ENCODE results near the gene CAPN9.

Gene CAPN9

DNA sequence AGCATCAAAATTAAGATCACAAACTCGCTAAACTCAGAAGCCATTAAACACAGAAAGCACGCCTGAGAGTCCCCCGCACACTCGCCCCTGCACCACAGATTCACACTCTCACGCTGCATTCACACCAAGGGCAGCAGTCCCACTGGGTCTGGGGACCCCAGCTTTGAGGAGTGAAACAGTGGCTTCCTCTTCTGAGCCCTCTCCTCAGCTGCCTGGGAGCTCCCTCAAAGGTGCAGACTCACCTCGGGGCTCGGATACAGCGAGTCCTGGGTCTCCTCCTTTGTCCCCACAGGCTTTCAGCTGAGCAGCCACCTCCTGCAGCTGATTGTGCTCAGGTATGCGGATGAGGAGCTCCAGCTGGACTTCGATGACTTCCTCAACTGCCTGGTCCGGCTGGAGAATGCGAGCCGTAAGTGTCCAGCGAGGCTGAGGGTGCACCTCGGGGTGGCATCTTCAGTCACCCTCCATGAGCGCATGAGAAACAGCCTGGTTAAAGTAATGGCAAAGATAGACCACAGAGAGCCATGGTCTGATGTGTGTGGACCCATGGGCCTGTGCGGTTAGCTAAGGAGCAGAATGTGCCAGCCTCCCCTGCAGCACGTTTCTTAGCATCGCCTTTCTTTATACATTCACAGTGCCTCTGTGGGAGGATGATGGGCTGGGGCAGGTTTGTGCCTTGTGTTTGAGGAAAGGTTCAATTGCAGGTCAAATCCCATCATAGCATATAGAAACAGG, 47.9 kb downstream of the CAPN9 start:
- Histone ChIP-seq H3K27me3 (ENCODE audit: control insufficient read depth in 2 of 2, insufficient read depth in 2 of 2, low read length in 2 of 2) (no peaks in the 10 kb centered on the region), H3K9ac (ENCODE audit: low read depth in 1 of 2, low read length in 2 of 2) (no peak overlapping the region), H3K27ac (ENCODE audit: low read depth in 2 of 2, low read length in 2 of 2) (no peak overlapping the region), H3K9me3 (ENCODE audit: control insufficient read depth in 2 of 2, low read length in 2 of 2) (no peaks in the 10 kb centered on the region), H3K4me1 (ENCODE audit: control insufficient read depth in 2 of 2, insufficient read depth in 2 of 2, low read length in 2 of 2) (no peaks in the 10 kb centered on the region), H3K4me3 (ENCODE audit: low read length in 2 of 2) (no peak overlapping the region), H3K36me3 (ENCODE audit: control insufficient read depth in 2 of 2, insufficient read depth in 2 of 2, low read length in 2 of 2) (peaks cover 0 to 4% of the 10 kb centered on the region in 2 donors)

DNA sequence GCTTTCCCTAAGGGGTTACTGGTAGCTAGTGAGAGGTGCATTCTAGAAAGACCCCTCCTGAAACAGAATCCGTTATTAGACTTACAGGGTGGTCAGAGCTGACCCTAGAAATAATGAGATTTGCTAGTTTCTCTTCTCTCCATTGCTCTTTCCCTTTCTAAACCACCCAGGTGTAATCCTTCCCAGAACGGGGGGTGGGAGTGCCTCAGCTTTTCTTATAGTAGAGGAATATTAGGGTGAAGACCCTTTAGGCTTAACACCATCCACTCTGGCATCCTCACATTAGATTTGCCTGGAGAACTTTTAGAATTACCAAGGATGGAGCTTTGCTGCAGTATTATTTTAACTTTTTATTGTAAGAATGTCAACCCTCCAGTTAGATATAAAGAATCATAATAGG, 49.4 kb downstream of the CAPN9 start:
- no peaks in the 10 kb centered on the region for H3K9me3 ChIP-seq (ENCODE audit: control insufficient read depth in 2 of 2, low read length in 2 of 2)
- no peak overlapping the region for H3K4me3 ChIP-seq (ENCODE audit: low read length in 2 of 2)
- no peak overlapping the region for H3K27ac ChIP-seq (ENCODE audit: low read depth in 2 of 2, low read length in 2 of 2)
- no peaks in the 10 kb centered on the region for H3K27me3 ChIP-seq (ENCODE audit: control insufficient read depth in 2 of 2, insufficient read depth in 2 of 2, low read length in 2 of 2)
- no peak overlapping the region for H3K9ac ChIP-seq (ENCODE audit: low read depth in 1 of 2, low read length in 2 of 2)
- H3K36me3 ChIP-seq (ENCODE audit: control insufficient read depth in 2 of 2, insufficient read depth in 2 of 2, low read length in 2 of 2), result peaks cover 0 to 3% of the 10 kb centered on the region in 2 donors
- no peaks in the 10 kb centered on the region for H3K4me1 ChIP-seq (ENCODE audit: control insufficient read depth in 2 of 2, insufficient read depth in 2 of 2, low read length in 2 of 2)

DNA sequence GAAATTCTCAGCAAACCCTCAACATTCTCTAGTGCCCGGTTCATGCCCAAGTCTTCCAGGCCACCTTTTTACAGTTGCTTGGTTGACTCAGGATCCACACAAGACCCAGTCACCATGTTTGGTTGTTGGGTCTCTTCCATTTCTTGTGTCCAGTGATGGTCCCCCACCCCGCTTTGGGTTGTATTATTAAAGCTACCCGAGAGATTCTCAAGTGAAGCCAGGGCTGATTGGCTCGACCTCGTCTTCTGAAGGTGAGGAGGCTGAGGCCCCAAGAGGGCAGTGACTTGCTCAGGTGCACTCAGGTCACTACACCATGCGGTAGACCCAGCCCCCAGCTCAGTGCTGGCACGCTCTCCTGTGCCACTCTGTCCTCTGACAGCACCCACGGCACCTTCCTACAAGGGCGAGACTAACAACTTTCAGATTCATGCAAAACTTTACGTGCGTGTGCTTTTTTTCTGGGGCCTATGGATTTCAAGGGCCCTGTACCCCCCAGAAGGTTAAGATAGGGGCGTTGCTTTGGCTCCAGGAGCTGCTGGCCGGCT, 50.3 kb downstream of the CAPN9 start:
- Histone ChIP-seq H3K9ac (ENCODE audit: low read depth in 1 of 2, low read length in 2 of 2) (no peak overlapping the region), H3K27ac (ENCODE audit: low read depth in 2 of 2, low read length in 2 of 2) (no peak overlapping the region)

DNA sequence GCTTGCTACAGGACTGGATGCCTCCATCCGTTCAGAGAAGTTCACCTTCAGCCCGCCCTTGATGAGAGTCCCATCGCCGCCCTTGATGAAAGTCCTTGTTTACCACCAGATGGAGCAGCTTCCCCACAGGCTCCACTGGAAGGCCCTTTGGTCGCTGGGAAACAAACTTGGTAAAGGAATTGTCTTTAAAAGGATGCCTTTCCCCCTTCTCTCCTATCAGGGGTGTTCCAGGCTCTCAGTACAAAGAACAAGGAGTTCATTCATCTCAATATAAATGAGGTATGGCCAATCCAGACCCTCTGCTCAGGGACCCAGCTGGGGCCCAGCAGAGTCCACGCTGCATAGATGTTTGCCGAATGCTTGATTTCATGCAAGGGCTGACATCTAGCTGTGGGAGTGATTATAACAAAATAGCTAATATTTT, 50.8 kb downstream of the CAPN9 start:
- H3K27ac ChIP-seq (ENCODE audit: low read depth in 2 of 2, low read length in 2 of 2), result no peak overlapping the region
- peaks cover 0 to 3% of the 10 kb centered on the region in 2 donors for H3K36me3 ChIP-seq (ENCODE audit: control insufficient read depth in 2 of 2, insufficient read depth in 2 of 2, low read length in 2 of 2)
- H3K4me1 ChIP-seq (ENCODE audit: control insufficient read depth in 2 of 2, insufficient read depth in 2 of 2, low read length in 2 of 2), result no peaks in the 10 kb centered on the region
- no peak overlapping the region for H3K9ac ChIP-seq (ENCODE audit: low read depth in 1 of 2, low read length in 2 of 2)
- H3K27me3 ChIP-seq (ENCODE audit: control insufficient read depth in 2 of 2, insufficient read depth in 2 of 2, low read length in 2 of 2), result no peaks in the 10 kb centered on the region
- H3K4me3 ChIP-seq (ENCODE audit: low read length in 2 of 2), result no peak overlapping the region
- H3K9me3 ChIP-seq (ENCODE audit: control insufficient read depth in 2 of 2, low read length in 2 of 2), result no peaks in the 10 kb centered on the region

More for the DNA sequence above, 50.3 kb downstream of the CAPN9 start:
- H3K9me3 ChIP-seq (ENCODE audit: control insufficient read depth in 2 of 2, low read length in 2 of 2), result no peaks in the 10 kb centered on the region
- H3K27me3 ChIP-seq (ENCODE audit: control insufficient read depth in 2 of 2, insufficient read depth in 2 of 2, low read length in 2 of 2), result no peaks in the 10 kb centered on the region
- no peak overlapping the region for H3K4me3 ChIP-seq (ENCODE audit: low read length in 2 of 2)
- H3K4me1 ChIP-seq (ENCODE audit: control insufficient read depth in 2 of 2, insufficient read depth in 2 of 2, low read length in 2 of 2), result no peaks in the 10 kb centered on the region
- peaks cover 0 to 3% of the 10 kb centered on the region in 2 donors for H3K36me3 ChIP-seq (ENCODE audit: control insufficient read depth in 2 of 2, insufficient read depth in 2 of 2, low read length in 2 of 2)

DNA sequence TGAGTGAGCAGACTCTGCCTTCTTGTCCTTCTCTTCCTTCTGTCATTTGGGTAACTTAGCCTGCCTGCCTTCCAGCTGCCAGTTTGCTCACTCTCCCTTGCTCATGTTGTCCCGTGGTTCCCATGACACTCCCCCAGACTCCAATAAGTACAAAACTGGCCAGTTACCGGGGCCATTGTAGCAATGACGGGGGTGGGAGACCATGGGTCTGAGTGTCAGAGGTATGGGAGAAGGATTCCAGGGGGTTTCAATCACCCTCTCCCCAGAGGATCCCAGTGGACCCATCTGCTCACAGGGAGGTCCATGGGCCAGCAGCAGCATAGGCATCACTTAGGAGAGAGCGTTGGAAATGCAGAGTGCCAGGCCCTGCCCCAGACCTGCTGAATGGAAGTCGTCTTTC, 51.3 kb downstream of the CAPN9 start:
- H3K4me3 ChIP-seq (ENCODE audit: low read length in 2 of 2), result no peak overlapping the region
- H3K27ac ChIP-seq (ENCODE audit: low read depth in 2 of 2, low read length in 2 of 2), result no peak overlapping the region
- H3K9ac ChIP-seq (ENCODE audit: low read depth in 1 of 2, low read length in 2 of 2), result no peak overlapping the region

DNA sequence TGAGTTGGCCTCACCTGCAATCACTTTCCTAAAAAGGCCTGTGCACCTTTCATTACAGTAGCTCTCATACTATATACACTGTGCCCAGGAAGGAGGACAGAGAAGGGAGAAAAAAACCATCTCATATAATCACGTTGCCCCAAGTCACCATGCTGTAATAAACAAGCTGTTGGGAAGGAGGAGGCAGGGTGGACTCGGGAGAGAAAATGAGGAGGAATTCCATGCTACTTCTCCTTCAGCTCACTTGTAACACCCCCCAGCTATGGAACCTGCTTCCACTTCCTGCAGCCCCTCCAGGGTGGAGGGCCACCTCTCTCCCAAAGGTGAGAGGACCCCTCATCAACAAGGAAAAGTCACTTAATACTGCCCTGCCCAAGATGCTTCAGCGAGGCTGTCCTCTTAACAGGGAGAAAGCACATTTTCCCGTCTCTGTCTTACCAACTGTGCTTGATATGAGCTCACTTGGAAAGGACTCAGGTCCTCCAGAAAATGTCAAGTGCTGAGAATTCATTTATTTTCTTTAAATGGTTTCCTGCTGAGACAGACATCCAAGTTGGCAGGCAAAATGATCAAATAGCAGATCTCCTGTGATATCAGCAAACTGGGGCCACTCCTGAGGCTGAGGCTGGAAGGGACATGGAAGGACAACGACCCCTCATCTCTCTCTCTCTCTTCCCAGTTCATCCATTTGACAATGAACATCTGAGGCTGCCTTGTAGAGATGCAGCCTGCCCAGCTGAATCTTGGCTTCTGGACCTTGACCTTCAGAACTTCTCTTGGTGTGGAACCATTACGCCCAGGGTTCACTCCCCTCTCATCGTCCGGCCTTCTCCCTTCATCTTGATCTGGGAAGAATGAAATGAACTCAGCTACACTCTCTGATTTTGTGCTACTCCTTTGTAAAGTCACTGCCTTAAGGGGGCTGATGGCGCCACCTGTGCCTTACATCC, 54.0 kb downstream of the CAPN9 start:
- Histone ChIP-seq H3K27ac (ENCODE audit: low read depth in 2 of 2, low read length in 2 of 2) (no peak overlapping the region), H3K27me3 (ENCODE audit: control insufficient read depth in 2 of 2, insufficient read depth in 2 of 2, low read length in 2 of 2) (no peaks in the 10 kb centered on the region), H3K4me1 (ENCODE audit: control insufficient read depth in 2 of 2, insufficient read depth in 2 of 2, low read length in 2 of 2) (no peaks in the 10 kb centered on the region), H3K36me3 (ENCODE audit: control insufficient read depth in 2 of 2, insufficient read depth in 2 of 2, low read length in 2 of 2) (peaks cover 0 to 3% of the 10 kb centered on the region in 2 donors), H3K9me3 (ENCODE audit: control insufficient read depth in 2 of 2, low read length in 2 of 2) (no peaks in the 10 kb centered on the region), H3K4me3 (ENCODE audit: low read length in 2 of 2) (no peak overlapping the region), H3K9ac (ENCODE audit: low read depth in 1 of 2, low read length in 2 of 2) (no peak overlapping the region)

More for the DNA sequence above, 51.3 kb downstream of the CAPN9 start:
- Histone ChIP-seq H3K4me1 (ENCODE audit: control insufficient read depth in 2 of 2, insufficient read depth in 2 of 2, low read length in 2 of 2) (no peaks in the 10 kb centered on the region), H3K9me3 (ENCODE audit: control insufficient read depth in 2 of 2, low read length in 2 of 2) (no peaks in the 10 kb centered on the region), H3K36me3 (ENCODE audit: control insufficient read depth in 2 of 2, insufficient read depth in 2 of 2, low read length in 2 of 2) (peaks cover 0 to 3% of the 10 kb centered on the region in 2 donors), H3K27me3 (ENCODE audit: control insufficient read depth in 2 of 2, insufficient read depth in 2 of 2, low read length in 2 of 2) (no peaks in the 10 kb centered on the region)

DNA sequence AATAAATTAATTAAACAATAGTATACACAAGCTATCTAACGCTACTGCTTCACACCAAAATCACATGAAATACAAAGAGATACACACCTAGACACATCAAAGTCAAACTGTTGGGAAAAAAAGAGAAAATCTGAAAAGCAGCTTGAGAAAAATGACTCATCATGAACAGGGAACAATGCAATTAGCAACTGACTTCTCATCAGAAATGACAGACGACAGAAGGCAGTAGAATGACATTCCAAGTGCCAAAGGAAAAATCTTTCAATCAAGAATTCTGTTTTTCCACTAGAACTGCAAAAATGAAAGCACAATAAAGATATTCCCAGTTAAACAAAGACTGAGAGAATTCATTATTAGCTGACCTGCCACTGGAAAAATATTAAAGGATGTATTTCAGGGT, 57.2 kb downstream of the CAPN9 start:
- no peak overlapping the region for H3K27ac ChIP-seq (ENCODE audit: low read depth in 2 of 2, low read length in 2 of 2)
- H3K4me3 ChIP-seq (ENCODE audit: low read length in 2 of 2), result no peak overlapping the region
- H3K9me3 ChIP-seq (ENCODE audit: control insufficient read depth in 2 of 2, low read length in 2 of 2), result no peaks in the 10 kb centered on the region
- peaks cover 0 to 3% of the 10 kb centered on the region in 2 donors for H3K36me3 ChIP-seq (ENCODE audit: control insufficient read depth in 2 of 2, insufficient read depth in 2 of 2, low read length in 2 of 2)
- H3K27me3 ChIP-seq (ENCODE audit: control insufficient read depth in 2 of 2, insufficient read depth in 2 of 2, low read length in 2 of 2), result no peaks in the 10 kb centered on the region
- H3K4me1 ChIP-seq (ENCODE audit: control insufficient read depth in 2 of 2, insufficient read depth in 2 of 2, low read length in 2 of 2), result no peaks in the 10 kb centered on the region
- no peak overlapping the region for H3K9ac ChIP-seq (ENCODE audit: low read depth in 1 of 2, low read length in 2 of 2)

DNA sequence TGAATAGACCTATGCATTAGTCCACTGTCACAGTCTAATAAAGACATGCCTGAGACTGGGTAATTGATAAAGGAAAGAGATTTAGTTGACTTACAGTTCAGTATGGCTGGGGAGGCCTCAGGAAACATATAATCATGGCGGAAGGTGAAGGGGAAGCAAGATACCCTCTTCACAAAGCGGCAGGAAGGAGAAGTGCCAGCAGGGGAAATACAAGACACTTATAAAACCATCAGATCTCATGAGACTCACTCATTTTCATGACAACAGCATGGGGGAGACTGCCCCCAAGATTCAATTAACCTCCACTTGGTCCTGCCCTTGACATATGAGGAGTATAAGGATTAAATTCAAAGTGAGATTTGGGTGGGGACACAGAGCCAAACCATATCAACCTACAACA, 59.4 kb downstream of the CAPN9 start:
- Histone ChIP-seq H3K9me3 (ENCODE audit: control insufficient read depth in 2 of 2, low read length in 2 of 2) (no peaks in the 10 kb centered on the region), H3K4me3 (ENCODE audit: low read length in 2 of 2) (no peak overlapping the region), H3K36me3 (ENCODE audit: control insufficient read depth in 2 of 2, insufficient read depth in 2 of 2, low read length in 2 of 2) (no peaks in the 10 kb centered on the region), H3K9ac (ENCODE audit: low read depth in 1 of 2, low read length in 2 of 2) (no peak overlapping the region), H3K27me3 (ENCODE audit: control insufficient read depth in 2 of 2, insufficient read depth in 2 of 2, low read length in 2 of 2) (no peaks in the 10 kb centered on the region), H3K27ac (ENCODE audit: low read depth in 2 of 2, low read length in 2 of 2) (no peak overlapping the region), H3K4me1 (ENCODE audit: control insufficient read depth in 2 of 2, insufficient read depth in 2 of 2, low read length in 2 of 2) (no peaks in the 10 kb centered on the region)

DNA sequence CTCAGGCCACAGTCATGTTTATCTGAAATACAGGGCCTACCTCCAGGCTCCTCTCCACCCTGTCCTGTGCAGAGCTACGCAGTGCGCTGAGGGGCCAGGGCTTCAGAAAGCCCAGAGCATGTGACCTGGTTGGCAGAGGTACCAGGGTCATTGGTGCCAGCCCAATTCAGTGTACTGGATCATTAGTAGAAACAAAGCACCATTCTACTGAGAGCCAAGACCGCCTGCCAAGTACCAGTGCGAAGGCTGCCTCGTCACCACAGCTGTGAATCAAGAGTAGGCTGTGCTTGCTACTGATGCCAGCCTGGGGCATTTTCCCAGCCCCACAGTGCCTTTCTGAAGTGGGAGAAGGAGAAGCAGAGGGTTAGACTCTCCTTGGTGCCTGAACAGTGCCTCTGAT, 59.8 kb downstream of the CAPN9 start:
- no peaks in the 10 kb centered on the region for H3K27me3 ChIP-seq (ENCODE audit: control insufficient read depth in 2 of 2, insufficient read depth in 2 of 2, low read length in 2 of 2)

More for the DNA sequence above, 59.8 kb downstream of the CAPN9 start:
- Histone ChIP-seq H3K36me3 (ENCODE audit: control insufficient read depth in 2 of 2, insufficient read depth in 2 of 2, low read length in 2 of 2) (no peaks in the 10 kb centered on the region), H3K4me3 (ENCODE audit: low read length in 2 of 2) (no peak overlapping the region), H3K9ac (ENCODE audit: low read depth in 1 of 2, low read length in 2 of 2) (no peak overlapping the region), H3K9me3 (ENCODE audit: control insufficient read depth in 2 of 2, low read length in 2 of 2) (no peaks in the 10 kb centered on the region), H3K27ac (ENCODE audit: low read depth in 2 of 2, low read length in 2 of 2) (no peak overlapping the region), H3K4me1 (ENCODE audit: control insufficient read depth in 2 of 2, insufficient read depth in 2 of 2, low read length in 2 of 2) (no peaks in the 10 kb centered on the region)
